Spleen (tissue), 11 donors: ENCODE data around the gene EXT2. TPM values are rescaled to one million over a fixed set of nuclear protein-coding genes. Genes with fewer than 3 reads are reported as not detected.

ENCODE experiments used
- DNase-seq: peaks from one replicate; pipeline ENCODE4 v3.0.0-alpha.2; 2020
- H3K27ac ChIP-seq, 8 donors: fragments of 200-600 bp; sonication (generic) in 7 of 8; 1 replicate in 4 of 8; 2 replicates in 4 of 8; pipeline versions ENCODE4 v1.5.0 to v1.8.0; 2016 to 2021; ENCODE audit warnings: inconsistent platforms in 4 of 8, mild to moderate bottlenecking in 4 of 8, moderate library complexity in 1 of 8
- H3K27me3 ChIP-seq, 7 donors: fragments of 200-600 bp; sonication (generic) in 6 of 7; replicated peaks in 1 of 7; 1 replicate in 4 of 7; 2 replicates in 3 of 7; pipeline versions ENCODE4 v1.5.0 to v1.8.0; 2016 to 2021; ENCODE audit warnings: inconsistent platforms in 3 of 7, mild to moderate bottlenecking in 1 of 7
- H3K36me3 ChIP-seq, 6 donors: fragments of 200-600 bp; sonication (generic) in 5 of 6; 1 replicate in 4 of 6; 2 replicates in 2 of 6; pipeline versions ENCODE4 v1.5.0 to v1.8.0; 2016 to 2021; ENCODE audit warnings: inconsistent platforms in 2 of 6
- H3K4me1 ChIP-seq, 6 donors: fragments of 200-600 bp; sonication (generic) in 5 of 6; 1 replicate in 3 of 6; 2 replicates in 3 of 6; pipeline versions ENCODE4 v1.5.0 to v1.8.0; 2016 to 2021; ENCODE audit warnings: inconsistent platforms in 3 of 6
- H3K4me3 ChIP-seq, 8 donors: fragments of 200-600 bp; sonication (generic) in 7 of 8; 1 replicate in 4 of 8; 2 replicates in 4 of 8; pipeline versions ENCODE4 v1.5.0 to v1.8.0; 2016 to 2021; ENCODE audit warnings: inconsistent platforms in 4 of 8, mild to moderate bottlenecking in 4 of 8, moderate library complexity in 2 of 8
- H3K9me3 ChIP-seq, 8 donors: fragments of 200-600 bp; sonication (generic) in 7 of 8; 1 replicate in 4 of 8; 2 replicates in 4 of 8; pipeline versions ENCODE4 v1.5.0 to v1.8.0; 2016 to 2021; ENCODE audit warnings: inconsistent platforms in 4 of 8
- POLR2A ChIP-seq, 3 donors: fragments of 450-650 bp; IDR thresholded peaks; one replicate each; pipeline ENCODE4 v1.5.1; 2017; ENCODE audit warnings: antibody characterized with exemption in 3 of 3, mild to moderate bottlenecking in 1 of 3
- POLR2AphosphoS5 ChIP-seq, 3 donors: sonication (generic); formaldehyde crosslinking; IDR thresholded peaks; one replicate each; pipeline ENCODE4 v1.5.1; 2017; ENCODE audit warnings: antibody characterized with exemption in 3 of 3
- WGBS, 5 donors: extraction: QIAGEN DNeasy Blood & Tissue Kit in 3 of 5; methylation state at CpG; one replicate each; pipeline versions ENCODE4 v1.1.5 to v1.1.7; 2013 to 2018; 5-methylcytosine and 5-hydroxymethylcytosine counted together
- intact Hi-C: fragments of 100-400 bp; cut with DNase I; formaldehyde crosslinking; loops from one replicate; pipeline ENCODE4 v1.15.0; 2023; ENCODE audit warnings: low total_unique reads
- polyA plus RNA-seq, 3 donors: library from polyadenylated mRNA; stranded (reverse); fragments of 200-250 nt; gene quantifications; one replicate each; pipeline ENCODE4 v1.2.1, GENCODE V29; 2013
- total RNA-seq, 7 donors: library from RNA; depleted of rRNA in 3 of 7; stranded (reverse); fragments of >200 nt in 3 of 7; fragmentation: NEBNext Ultra II Directional in 4 of 7; extraction: Animal tissue kit (Norgen Biotek cat#: 25700) in 4 of 7; gene quantifications; one replicate each; pipeline versions ENCODE4 v1.1.0 to v1.2.1, GENCODE V29; 2016 to 2021
- TF ChIP-seq, protein P1 (sequence below), 11 experiments: fragments of 200-600 bp in 7 of 11; fragments of 450-650 bp in 4 of 11; sonication (generic) in 4 of 11; IDR thresholded peaks in 8 of 11; conservative IDR thresholded peaks in 3 of 11; 1 replicate in 7 of 11; 2 replicates in 4 of 11; pipeline versions ENCODE4 v1.4.0 to v1.8.0; 2016 to 2021; ENCODE audit warnings: antibody characterized with exemption in 11 of 11, inconsistent platforms in 4 of 11, mild to moderate bottlenecking in 1 of 11
- donor health status: healthy with polysubstance abuse.
- donor health status: DM: no; HTN: no; CAD: no; lungs with moderate emphysema.
- donor health status: DM: no; HTN: no; CAD: no.
- donor health status: Bipolar disorder and iron deficiency.
- donor health status: healthy.
- donor health status: DM: no; HTN: no; CAD: no.
- donor health status: DM: yes; HTN: yes; CAD: no.

The EXT2 gene
- total and polyA plus RNA-seq, 10 donors = 10.0 to 60.1 (median 41.3) TPM

DNA sequence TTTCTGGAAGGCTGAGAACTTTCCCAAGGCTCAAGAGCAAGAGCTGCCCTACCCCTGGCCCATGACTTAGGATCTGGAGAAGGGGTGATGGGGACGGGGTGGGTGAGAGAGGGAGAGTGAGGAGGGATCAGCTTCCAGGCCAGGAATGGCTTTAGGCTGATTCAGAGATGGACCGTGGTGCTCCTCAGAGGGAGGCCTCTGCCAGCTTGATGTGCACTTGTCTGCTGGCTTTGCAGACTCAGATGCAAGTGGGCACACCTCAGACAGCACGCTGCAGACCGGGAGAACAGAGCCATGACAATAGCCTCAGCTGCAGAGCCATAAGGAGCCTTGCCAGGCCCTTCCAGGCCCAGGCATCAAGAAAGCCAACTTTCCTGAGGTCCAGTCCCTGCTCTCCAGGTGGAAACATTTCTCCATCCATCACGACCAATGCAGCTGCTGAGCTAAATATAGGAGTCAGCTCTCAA, 173.2 kb downstream of the EXT2 start:
- Histone ChIP-seq H3K27ac (no peak overlapping the region), H3K27me3 (peaks cover 0 to 26% (median 0%) of the 10 kb centered on the region in 7 donors), H3K4me1 (no peaks in the 10 kb centered on the region), H3K9me3 (no peaks in the 10 kb centered on the region), H3K4me3 (no peak overlapping the region), H3K36me3 (no peaks in the 10 kb centered on the region)
- intact Hi-C loops = no loop called here
- TF ChIP-seq POLR2AphosphoS5 (IDR thresholded peaks at IDR 0.05) = no peak
- TF ChIP-seq POLR2A (IDR thresholded peaks at IDR 0.05) = no peak
- WGBS, 5 donors = 66 to 92% (median 83%) methylated on average over 5 of the region's 5 CpGs
- peak; percentile 28 for DNase-seq

DNA sequence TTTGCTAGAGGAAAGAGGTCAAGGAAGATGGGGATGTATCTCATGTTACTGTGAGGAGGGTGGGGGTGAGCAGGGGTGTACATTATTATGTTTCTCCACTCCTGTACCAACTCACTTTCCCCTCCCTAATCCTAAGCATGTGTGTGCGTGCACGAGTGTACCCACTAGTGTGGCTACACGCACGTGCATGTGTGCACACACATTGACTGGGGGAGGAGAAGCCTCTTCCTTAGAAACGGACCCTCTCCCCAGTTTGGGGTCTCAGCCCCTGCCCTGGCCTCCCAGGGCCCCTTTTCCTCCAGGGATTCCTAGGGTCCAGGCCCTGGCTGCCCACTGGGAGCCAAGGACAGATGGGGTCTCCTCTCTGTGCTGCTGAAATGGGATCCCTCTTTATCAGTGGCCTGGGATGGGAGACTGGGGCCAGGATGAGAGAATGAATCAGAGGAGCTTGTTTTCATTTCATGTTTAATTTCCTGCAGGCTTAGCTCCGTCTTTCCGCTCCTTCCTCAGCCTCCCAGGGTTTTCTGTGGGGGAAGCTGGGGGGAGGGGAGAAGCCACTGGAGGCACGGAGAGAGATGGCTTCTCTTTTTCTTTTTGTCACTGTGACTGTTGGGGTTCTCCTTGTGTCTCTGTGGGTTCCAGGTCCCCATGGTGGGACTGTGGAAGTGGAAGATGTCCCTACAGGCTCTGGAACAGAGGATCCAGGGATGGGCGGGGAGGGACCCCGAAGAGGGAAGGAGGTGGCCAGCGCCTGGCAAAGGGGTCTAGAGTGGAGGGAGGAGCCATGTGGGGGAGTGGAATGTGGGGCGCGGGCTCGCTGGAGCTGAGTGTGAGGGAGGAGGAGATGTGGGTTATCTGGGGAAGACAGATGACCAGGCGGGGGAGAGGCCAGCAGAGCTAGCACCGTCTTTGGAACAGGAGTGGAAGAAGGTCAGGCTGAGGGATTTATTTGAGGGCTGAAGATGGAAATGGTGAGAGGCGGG, 174.2 kb downstream of the EXT2 start:
- intact Hi-C loops = no loop called here
- Histone ChIP-seq H3K27me3 (peaks cover 0 to 16% (median 0%) of the 10 kb centered on the region in 7 donors), H3K4me1 (no peaks in the 10 kb centered on the region), H3K4me3 (no peak overlapping the region), H3K27ac (no peak overlapping the region), H3K9me3 (no peaks in the 10 kb centered on the region), H3K36me3 (no peaks in the 10 kb centered on the region)
- TF ChIP-seq POLR2AphosphoS5 (IDR thresholded peaks at IDR 0.05) (no peak), POLR2A (IDR thresholded peaks at IDR 0.05) (no peak)
- TF ChIP-seq, protein P1, sequence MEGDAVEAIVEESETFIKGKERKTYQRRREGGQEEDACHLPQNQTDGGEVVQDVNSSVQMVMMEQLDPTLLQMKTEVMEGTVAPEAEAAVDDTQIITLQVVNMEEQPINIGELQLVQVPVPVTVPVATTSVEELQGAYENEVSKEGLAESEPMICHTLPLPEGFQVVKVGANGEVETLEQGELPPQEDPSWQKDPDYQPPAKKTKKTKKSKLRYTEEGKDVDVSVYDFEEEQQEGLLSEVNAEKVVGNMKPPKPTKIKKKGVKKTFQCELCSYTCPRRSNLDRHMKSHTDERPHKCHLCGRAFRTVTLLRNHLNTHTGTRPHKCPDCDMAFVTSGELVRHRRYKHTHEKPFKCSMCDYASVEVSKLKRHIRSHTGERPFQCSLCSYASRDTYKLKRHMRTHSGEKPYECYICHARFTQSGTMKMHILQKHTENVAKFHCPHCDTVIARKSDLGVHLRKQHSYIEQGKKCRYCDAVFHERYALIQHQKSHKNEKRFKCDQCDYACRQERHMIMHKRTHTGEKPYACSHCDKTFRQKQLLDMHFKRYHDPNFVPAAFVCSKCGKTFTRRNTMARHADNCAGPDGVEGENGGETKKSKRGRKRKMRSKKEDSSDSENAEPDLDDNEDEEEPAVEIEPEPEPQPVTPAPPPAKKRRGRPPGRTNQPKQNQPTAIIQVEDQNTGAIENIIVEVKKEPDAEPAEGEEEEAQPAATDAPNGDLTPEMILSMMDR (IDR thresholded peaks at IDR 0.05 in 8 of 11, conservative IDR thresholded peaks at IDR 0.05 in 3 of 11) = no peak
- WGBS, 5 donors = 68 to 81% (median 72%) methylated on average over 17 of the region's 17 CpGs
- peak; percentile 62 for DNase-seq

DNA sequence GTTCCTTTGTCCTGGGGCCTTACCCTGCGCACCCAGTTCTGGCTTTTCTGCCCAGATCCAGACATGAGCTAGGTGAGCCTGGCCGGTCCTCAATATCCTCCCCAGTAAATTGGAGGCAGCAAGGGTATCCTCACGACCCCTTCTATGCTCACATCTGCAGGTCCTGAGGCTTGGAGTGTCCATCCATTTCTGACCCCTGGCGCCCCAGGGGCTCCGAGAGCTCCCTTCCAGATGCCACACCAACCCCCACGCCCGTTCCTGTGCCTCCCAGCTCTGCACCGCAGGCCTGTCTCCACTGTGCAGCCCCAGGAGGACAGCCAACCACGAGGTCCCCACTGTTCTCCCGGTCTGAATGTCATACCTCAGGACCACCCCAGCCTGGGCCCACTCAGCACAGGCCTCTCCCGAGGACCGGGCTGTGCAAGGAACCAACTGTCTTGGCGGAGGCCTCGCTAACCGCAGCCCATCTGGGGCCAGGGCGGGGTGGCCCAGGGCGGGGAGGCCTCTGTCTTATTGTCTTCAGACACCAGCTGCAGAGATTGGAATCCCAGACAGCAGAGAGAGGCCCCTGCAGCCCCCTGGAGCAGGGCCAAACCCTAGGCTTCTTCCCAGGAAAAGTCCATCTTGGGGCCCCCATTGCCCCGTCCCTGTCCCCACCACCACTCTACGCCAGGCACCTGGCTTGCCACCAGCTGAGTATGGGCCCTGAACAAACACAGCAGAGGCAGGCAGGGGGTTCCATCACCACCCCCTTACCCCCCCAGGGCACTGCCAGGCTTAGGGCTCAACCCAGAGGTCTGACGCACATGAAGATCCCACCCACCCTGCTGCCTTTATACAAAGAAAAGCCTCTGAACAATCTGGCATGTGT, 175.2 kb downstream of the EXT2 start:
- WGBS, 5 donors = 85 to 95% (median 87%) methylated on average over 14 to 20 of the region's 20 CpGs
- Histone ChIP-seq H3K4me3 (no peak overlapping the region), H3K4me1 (no peaks in the 10 kb centered on the region), H3K27ac (no peak overlapping the region), H3K36me3 (no peaks in the 10 kb centered on the region), H3K9me3 (no peaks in the 10 kb centered on the region), H3K27me3 (peaks cover 0 to 11% (median 0%) of the 10 kb centered on the region in 7 donors)
- no peak for TF ChIP-seq POLR2AphosphoS5 (IDR thresholded peaks at IDR 0.05)
- TF ChIP-seq, protein P1 (IDR thresholded peaks at IDR 0.05 in 8 of 11, conservative IDR thresholded peaks at IDR 0.05 in 3 of 11) = no peak
- TF ChIP-seq POLR2A (IDR thresholded peaks at IDR 0.05) = no peak
- intact Hi-C loops = no loop called here
- peak; percentile 51 for DNase-seq

DNA sequence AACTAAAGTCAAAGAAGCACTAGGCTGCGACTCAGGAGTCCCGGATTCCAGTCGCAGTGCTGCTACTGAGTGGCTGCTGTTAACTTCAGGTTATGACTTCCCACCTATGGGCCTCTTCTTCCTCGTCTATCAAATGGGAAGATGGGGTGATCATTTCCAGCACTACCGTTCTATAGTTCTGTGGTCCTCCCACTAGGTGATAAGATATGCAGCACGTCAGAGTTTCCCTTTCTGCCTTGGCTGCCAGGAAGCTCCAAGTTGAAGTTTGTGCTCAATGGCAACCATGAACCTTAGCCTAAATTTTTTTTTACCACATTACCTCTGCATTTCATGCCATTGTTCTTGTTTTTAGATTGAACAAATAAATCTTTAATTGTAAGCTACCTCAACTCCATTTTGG, 175.8 kb downstream of the EXT2 start:
- no peak overlapping the region for H3K27ac ChIP-seq
- WGBS, 5 donors = 89 to 96% (median 91%) methylated on average over 6 of the region's 6 CpGs
- TF ChIP-seq, protein P1 (IDR thresholded peaks at IDR 0.05 in 8 of 11, conservative IDR thresholded peaks at IDR 0.05 in 3 of 11) = no peak
- TF ChIP-seq POLR2A (IDR thresholded peaks at IDR 0.05) (no peak), POLR2AphosphoS5 (IDR thresholded peaks at IDR 0.05) (no peak)
- intact Hi-C loops = no loop called here
- H3K27me3 ChIP-seq = peaks cover 0 to 11% (median 0%) of the 10 kb centered on the region in 7 donors
- no peaks in the 10 kb centered on the region for H3K36me3 ChIP-seq
- H3K9me3 ChIP-seq = no peaks in the 10 kb centered on the region
- no peaks in the 10 kb centered on the region for H3K4me1 ChIP-seq
- no peak for DNase-seq
- no peak overlapping the region for H3K4me3 ChIP-seq
